Naive B cell (primary cell): ENCODE data around the gene CDK11A. TPM values are rescaled to one million over a fixed set of nuclear protein-coding genes. Genes with fewer than 3 reads are reported as not detected.
"Not testable (repeated sequence)": the region's sequence is repeated elsewhere in the genome, so short reads cannot be mapped to it uniquely, and the experiment has no call there.

Experiments used
- ATAC-seq, 2 donors: fragments of 150-1000 bp; cut with Tn5 transposase; 2 replicates each; pipeline ENCODE4 v1.10.0; 2021; ENCODE audit warnings: low read depth in 2 of 2, mild to moderate bottlenecking in 2 of 2, moderate library complexity in 2 of 2
- DNase-seq: peaks from one replicate; pipeline ENCODE4 v3.0.0; 2022
- H3K27ac Mint-ChIP-seq, 6 donors: one replicate each; pipeline ENCODE4 v1.8.0; 2020 to 2022; ENCODE audit warnings: mild to moderate bottlenecking in 6 of 6, mixed read lengths in 6 of 6, moderate library complexity in 5 of 6, inconsistent platforms in 2 of 6
- H3K27me3 Mint-ChIP-seq, 3 donors: one replicate each; pipeline ENCODE4 v1.8.0; 2021 to 2022; ENCODE audit warnings: mixed read lengths in 3 of 3, mild to moderate bottlenecking in 1 of 3
- H3K36me3 Mint-ChIP-seq, 2 donors: one replicate each; pipeline ENCODE4 v1.8.0; 2020 to 2022; ENCODE audit warnings: mixed read lengths in 2 of 2, inconsistent platforms in 1 of 2, mild to moderate bottlenecking in 1 of 2
- H3K4me1 Mint-ChIP-seq, 3 donors: one replicate each; pipeline ENCODE4 v1.8.0; 2020 to 2022; ENCODE audit warnings: mixed read lengths in 3 of 3, inconsistent platforms in 1 of 3, mild to moderate bottlenecking in 1 of 3, moderate library complexity in 1 of 3
- H3K4me3 Mint-ChIP-seq, 8 donors: one replicate each; pipeline ENCODE4 v1.8.0; 2020 to 2022; ENCODE audit warnings: mild to moderate bottlenecking in 8 of 8, mixed read lengths in 8 of 8, moderate library complexity in 8 of 8, inconsistent platforms in 2 of 8
- H3K9me3 Mint-ChIP-seq, 7 donors: one replicate each; pipeline ENCODE4 v1.8.0; 2020 to 2022; ENCODE audit warnings: mixed read lengths in 7 of 7, mild to moderate bottlenecking in 5 of 7, inconsistent platforms in 2 of 7, moderate library complexity in 1 of 7
- polyA plus RNA-seq, 6 donors: library from polyadenylated mRNA; unstranded; fragments of 300-500 nt; fragmentation: Illumina TruSeq; gene quantifications; one replicate each; pipeline ENCODE4 v1.2.3, GENCODE V29; 2021; ENCODE audit warnings: low read depth in 6 of 6

CDK11A gene
- 10 to 100 TPM; 11.9 to 24.1 (median 14.0) TPM for polyA plus RNA-seq

GRCh38 chr1:1724035-1724864 lies at the start of gene CDK11A:
Gene CDK11A, minus strand, starts transcription at chr1:1724357. Its CDS starts 1,539 bp downstream, at chr1:1722818.
- Mint-ChIP-seq H3K4me1 (peaks cover 0 to 28% (median 0%) of the 10 kb centered on the region in 3 donors), H3K27ac (peak within 1 kb of the TSS; percentile 94 to 100 (median 98)), H3K4me3 (peak within 1 kb of the TSS; percentile 88 to 99 (median 96))
- not testable (repeated sequence) for H3K36me3 Mint-ChIP-seq, H3K27me3 Mint-ChIP-seq, H3K9me3 Mint-ChIP-seq
- ATAC-seq, result peak; percentile 91
- peak; percentile 99 for DNase-seq

DNA sequence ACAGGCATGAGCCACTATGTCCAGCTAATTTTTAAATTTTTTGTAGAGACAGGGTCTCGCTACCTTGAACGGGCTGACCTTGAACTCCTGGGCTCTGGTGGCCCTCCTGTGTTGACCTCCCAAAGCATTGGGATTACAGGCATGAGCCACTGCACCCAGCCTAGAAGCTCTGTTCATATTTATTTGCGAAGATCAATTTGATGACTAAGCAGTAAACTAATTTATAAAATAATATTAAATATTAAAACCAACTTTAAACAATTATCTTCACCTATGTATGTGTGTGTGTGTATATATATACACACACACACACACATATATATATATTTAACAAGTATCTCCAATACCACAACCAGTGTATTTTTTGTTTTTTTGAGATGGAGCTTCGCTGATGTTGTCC lies 49.7 kb upstream of the CDK11A start:
- Mint-ChIP-seq H3K36me3 (peaks cover 0 to 4% of the 10 kb centered on the region in 2 donors), H3K27me3 (no peaks in the 10 kb centered on the region), H3K4me3 (peak overlapping the region in 1 of 8 donors; percentile 12), H3K9me3 (peaks cover 0 to 4% (median 0%) of the 10 kb centered on the region in 7 donors), H3K4me1 (peaks cover 26 to 53% (median 30%) of the 10 kb centered on the region in 3 donors), H3K27ac (peak overlapping the region in 1 of 6 donors; percentile 75)
- ATAC-seq (no peak), DNase-seq (no peak)

DNA sequence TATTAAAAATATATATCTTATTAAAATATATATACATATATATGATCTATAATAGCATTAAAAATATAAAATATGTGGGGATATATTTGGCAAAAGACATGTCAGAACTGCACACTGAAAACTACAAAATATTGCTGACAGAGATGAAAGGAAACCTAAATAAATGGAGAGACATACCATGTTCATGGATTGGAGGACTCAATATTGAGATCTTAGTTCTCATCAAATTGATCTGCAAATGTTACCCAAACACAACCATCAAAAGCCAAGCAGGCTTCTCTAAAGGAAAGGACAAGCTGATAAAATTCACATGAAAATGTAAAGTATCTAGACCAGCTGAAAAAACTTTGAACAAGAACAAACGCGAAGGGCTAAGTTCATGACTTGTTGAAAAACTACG lies 46.9 kb upstream of the CDK11A start:
- ATAC-seq, result no peak
- Mint-ChIP-seq H3K27me3 (no peaks in the 10 kb centered on the region), H3K4me3 (no peak overlapping the region), H3K27ac (peak overlapping the region in 3 of 6 donors; percentile 83 to 87 (median 85)), H3K9me3 (peaks cover 0 to 4% (median 0%) of the 10 kb centered on the region in 7 donors), H3K4me1 (peaks cover 14 to 53% (median 28%) of the 10 kb centered on the region in 3 donors), H3K36me3 (peaks cover 0 to 9% of the 10 kb centered on the region in 2 donors)
- no peak for DNase-seq

GRCh38 chr1:1770102-1770501 lies 45.9 kb upstream of the CDK11A start:
- Mint-ChIP-seq H3K9me3 (peaks cover 0 to 4% (median 0%) of the 10 kb centered on the region in 7 donors), H3K27ac (peak overlapping the region in 1 of 6 donors; percentile 27)
- ATAC-seq, result no peak

DNA sequence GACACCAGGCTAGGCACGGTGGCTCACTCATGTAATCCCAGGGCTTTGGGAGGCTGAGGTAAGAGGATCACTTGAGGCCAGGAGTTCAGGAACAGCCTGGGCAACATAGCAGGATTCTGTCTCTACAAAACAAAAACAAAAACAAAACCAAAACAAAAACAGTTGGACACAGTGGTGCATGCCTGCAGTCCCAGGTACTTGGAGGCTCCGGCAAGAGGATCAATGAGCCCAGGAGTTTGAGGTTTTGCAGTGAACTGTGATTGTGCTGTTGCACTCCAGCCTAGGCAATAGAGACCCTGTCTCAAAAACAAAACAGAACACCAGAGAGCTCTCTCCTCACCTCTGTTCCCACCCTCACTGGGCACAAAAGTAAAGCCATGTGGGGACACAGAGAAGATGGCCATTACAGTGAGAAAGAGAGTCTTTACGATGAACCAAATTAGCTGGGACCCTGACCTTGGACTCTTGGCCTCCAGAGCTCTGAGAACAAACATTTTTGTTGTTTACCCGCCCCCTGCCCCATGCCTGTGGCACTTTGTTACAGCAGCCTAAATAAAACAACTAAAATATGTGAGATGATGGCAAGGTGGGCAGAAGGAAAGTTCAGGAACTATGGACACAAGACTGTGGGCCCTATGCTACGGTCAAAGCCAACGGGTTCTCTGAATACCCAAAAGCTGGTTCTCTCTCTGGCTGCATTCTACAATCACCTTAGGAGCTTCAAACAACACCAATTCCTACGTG lies 44.3 kb upstream of the CDK11A start:
- ATAC-seq, result no peak

More at GRCh38 chr1:1770102-1770501, 45.9 kb upstream of the CDK11A start:
- Mint-ChIP-seq H3K4me1 (peaks cover 4 to 43% (median 18%) of the 10 kb centered on the region in 3 donors), H3K36me3 (peaks cover 0 to 9% of the 10 kb centered on the region in 2 donors), H3K27me3 (no peaks in the 10 kb centered on the region), H3K4me3 (peak overlapping the region in 1 of 8 donors; percentile 15)
- DNase-seq, result no peak

GRCh38 chr1:1764876-1765470 lies 40.8 kb upstream of the CDK11A start:
- ATAC-seq (no peak), DNase-seq (no peak)
- peak overlapping the region in 1 of 6 donors; percentile 78 for H3K27ac Mint-ChIP-seq
- no peaks in the 10 kb centered on the region for H3K9me3 Mint-ChIP-seq
- H3K4me3 Mint-ChIP-seq, result peak overlapping the region in 1 of 8 donors; percentile 2
- no peaks in the 10 kb centered on the region for H3K27me3 Mint-ChIP-seq
- H3K36me3 Mint-ChIP-seq, result peaks cover 0 to 4% of the 10 kb centered on the region in 2 donors
- H3K4me1 Mint-ChIP-seq, result peaks cover 9 to 25% (median 24%) of the 10 kb centered on the region in 3 donors

More for the DNA sequence above, 44.3 kb upstream of the CDK11A start:
- Mint-ChIP-seq H3K9me3 (peaks cover 0 to 4% (median 0%) of the 10 kb centered on the region in 7 donors), H3K36me3 (peaks cover 0 to 9% of the 10 kb centered on the region in 2 donors), H3K27ac (peak overlapping the region in 2 of 6 donors; percentile 24 to 28), H3K4me1 (peaks cover 8 to 38% (median 25%) of the 10 kb centered on the region in 3 donors), H3K4me3 (no peak overlapping the region), H3K27me3 (no peaks in the 10 kb centered on the region)
- DNase-seq, result no peak

GRCh38 chr1:1763657-1764621 lies 39.8 kb upstream of the CDK11A start:
- ATAC-seq (peak; percentile 69 to 76), DNase-seq (no peak)
- H3K27ac Mint-ChIP-seq, result peak overlapping the region in 2 of 6 donors; percentile 49 to 71
- H3K4me3 Mint-ChIP-seq, result no peak overlapping the region
- H3K27me3 Mint-ChIP-seq, result no peaks in the 10 kb centered on the region
- peaks cover 13 to 25% (median 17%) of the 10 kb centered on the region in 3 donors for H3K4me1 Mint-ChIP-seq
- no peaks in the 10 kb centered on the region for H3K9me3 Mint-ChIP-seq
- peaks cover 0 to 4% of the 10 kb centered on the region in 2 donors for H3K36me3 Mint-ChIP-seq

DNA sequence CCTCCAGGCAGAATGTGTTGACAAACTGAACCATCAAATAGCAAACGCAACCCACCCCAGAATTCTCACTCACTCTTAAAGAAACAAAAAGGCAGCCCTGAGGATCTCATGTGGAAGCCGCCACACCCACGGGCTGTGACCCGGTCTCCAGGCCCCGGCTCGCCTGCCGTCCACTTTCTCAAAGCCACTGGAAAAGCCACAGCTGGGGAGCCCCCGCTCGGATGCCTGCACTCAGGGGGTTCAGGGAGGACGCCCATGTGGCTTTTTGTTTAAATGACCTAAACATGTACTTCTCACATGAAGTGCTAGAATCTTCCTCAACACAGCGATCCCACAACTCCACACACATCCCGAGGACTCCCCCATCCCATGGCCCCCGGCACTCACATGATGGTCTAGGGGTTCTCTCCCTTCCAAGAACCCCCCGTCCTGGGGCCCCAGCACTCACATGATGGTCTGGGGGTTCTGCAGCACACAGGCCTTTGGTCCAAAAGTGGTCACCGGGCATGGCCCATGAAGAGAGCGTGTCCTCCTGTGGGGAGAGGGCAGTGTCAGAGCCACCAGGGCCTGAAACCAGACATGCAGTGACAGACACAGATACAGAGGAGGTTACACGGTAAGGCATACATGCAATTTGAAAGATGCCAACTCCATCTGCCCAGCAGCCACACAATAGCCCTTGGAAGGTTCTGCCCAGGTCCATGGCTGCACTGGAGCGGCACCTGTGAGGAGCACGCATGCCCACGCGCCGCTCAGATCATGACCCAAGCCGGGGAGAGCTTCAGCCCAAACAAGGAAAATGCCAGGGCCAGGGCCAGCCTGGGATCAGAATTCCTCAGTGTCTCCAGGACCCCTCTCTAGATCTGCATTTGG lies 37.6 kb upstream of the CDK11A start:
- H3K4me3 Mint-ChIP-seq, result no peak overlapping the region
- peak overlapping the region in 3 of 6 donors; percentile 33 to 87 (median 75) for H3K27ac Mint-ChIP-seq
- no peaks in the 10 kb centered on the region for H3K9me3 Mint-ChIP-seq
- no peaks in the 10 kb centered on the region for H3K36me3 Mint-ChIP-seq
- no peaks in the 10 kb centered on the region for H3K27me3 Mint-ChIP-seq
- peaks cover 4 to 21% (median 13%) of the 10 kb centered on the region in 3 donors for H3K4me1 Mint-ChIP-seq
- ATAC-seq (no peak), DNase-seq (no peak)

GRCh38 chr1:1760715-1761114 lies 36.6 kb upstream of the CDK11A start:
- ATAC-seq (no peak), DNase-seq (no peak)
- no peak overlapping the region for H3K4me3 Mint-ChIP-seq
- no peaks in the 10 kb centered on the region for H3K27me3 Mint-ChIP-seq
- peaks cover 4 to 21% (median 13%) of the 10 kb centered on the region in 3 donors for H3K4me1 Mint-ChIP-seq
- no peaks in the 10 kb centered on the region for H3K36me3 Mint-ChIP-seq
- no peak overlapping the region for H3K27ac Mint-ChIP-seq
- H3K9me3 Mint-ChIP-seq, result no peaks in the 10 kb centered on the region

DNA sequence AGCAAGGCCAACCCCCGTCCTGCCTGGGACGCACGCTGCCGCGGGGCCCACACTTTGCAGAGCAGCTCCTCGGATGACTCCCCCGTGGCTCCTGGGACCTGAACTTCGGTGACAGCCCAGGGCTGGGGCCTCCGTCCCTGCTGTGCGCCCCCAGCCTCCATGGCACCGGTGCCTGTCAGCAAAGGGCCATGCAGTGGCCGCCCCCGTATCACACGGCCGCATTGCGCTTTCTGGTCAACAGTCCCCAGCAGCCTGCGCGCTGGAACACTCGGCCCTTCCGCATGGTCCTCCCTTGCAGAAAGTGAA lies 36.1 kb upstream of the CDK11A start:
- ATAC-seq (no peak), DNase-seq (no peak)
- no peaks in the 10 kb centered on the region for H3K36me3 Mint-ChIP-seq
- no peaks in the 10 kb centered on the region for H3K9me3 Mint-ChIP-seq
- no peaks in the 10 kb centered on the region for H3K27me3 Mint-ChIP-seq
- H3K4me3 Mint-ChIP-seq, result no peak overlapping the region
- H3K27ac Mint-ChIP-seq, result no peak overlapping the region
- peaks cover 4 to 21% (median 13%) of the 10 kb centered on the region in 3 donors for H3K4me1 Mint-ChIP-seq

DNA sequence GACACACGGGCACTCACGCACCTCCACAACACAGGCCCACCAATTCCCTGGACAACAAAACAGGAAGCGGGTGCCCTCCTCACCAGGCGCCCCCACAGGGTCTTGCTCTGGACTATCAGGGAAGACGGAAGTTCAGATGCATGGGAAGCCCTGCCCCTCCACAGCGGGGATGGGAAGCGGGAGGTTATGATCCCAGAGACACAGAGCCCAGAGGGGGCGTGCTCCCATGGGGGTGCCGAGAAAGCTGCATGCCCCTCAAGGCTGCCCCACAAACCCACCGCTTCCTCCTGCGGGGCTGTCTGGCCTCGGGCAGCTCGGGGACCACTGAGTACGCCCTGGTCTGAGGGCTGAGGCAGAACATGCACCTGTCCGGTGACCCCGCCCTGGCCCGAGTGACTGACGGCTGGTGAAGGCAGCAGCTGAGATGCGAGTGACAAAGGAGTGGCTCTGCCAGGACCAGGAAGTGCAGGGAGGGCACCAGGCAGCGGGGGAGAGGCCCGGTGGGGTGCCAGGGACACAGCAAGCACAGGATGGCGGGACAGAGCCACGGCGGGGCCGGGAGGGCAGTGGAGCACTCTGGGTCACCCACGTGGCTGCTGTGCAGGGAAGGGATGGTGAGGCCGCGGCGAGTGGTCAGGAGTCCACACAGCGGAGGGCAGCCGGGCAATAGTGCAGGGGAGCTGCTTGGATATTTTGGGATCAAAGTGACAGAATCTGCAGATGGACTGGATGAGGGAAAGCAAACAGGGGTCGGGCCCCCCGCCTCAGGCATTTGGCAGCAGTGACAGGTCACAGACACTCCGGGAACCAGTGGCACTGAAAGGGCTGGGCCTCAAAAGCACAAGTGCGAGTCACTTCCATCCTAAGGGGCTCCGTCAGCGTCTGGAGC lies 35.5 kb upstream of the CDK11A start:
- no peaks in the 10 kb centered on the region for H3K9me3 Mint-ChIP-seq
- no peak overlapping the region for H3K4me3 Mint-ChIP-seq
- H3K36me3 Mint-ChIP-seq, result no peaks in the 10 kb centered on the region
- peaks cover 4 to 21% (median 13%) of the 10 kb centered on the region in 3 donors for H3K4me1 Mint-ChIP-seq
- DNase-seq (no peak), ATAC-seq (no peak)
- H3K27ac Mint-ChIP-seq, result no peak overlapping the region
- H3K27me3 Mint-ChIP-seq, result no peaks in the 10 kb centered on the region
